Right cardiac atrium (tissue), 5 donors: Measurements from ENCODE around the gene ZNHIT2. TPM values are rescaled to one million over a fixed set of nuclear protein-coding genes. Genes with fewer than 3 reads are reported as not detected.

Experiments used
- ATAC-seq, 2 donors: fragments of 200-7000 bp; cut with Tn5 transposase; one replicate each; pipeline versions ENCODE4 v1.8.0 to v1.9.1; 2020; ENCODE audit warnings: moderate library complexity in 2 of 2, mild to moderate bottlenecking in 1 of 2
- DNase-seq, 3 donors: peaks; one replicate each; pipeline ENCODE4 v3.0.0-alpha.2; 2020
- H3K27ac ChIP-seq: one replicate; pipeline ENCODE4 v1.5.1; 2013; ENCODE audit warnings: mild to moderate bottlenecking, low read length, control low read depth, moderate library complexity
- H3K27me3 ChIP-seq: one replicate; pipeline ENCODE4 v1.6.1; 2013; ENCODE audit not compliant: control insufficient read depth, insufficient read depth
- H3K4me1 ChIP-seq: one replicate; pipeline ENCODE4 v1.6.1; 2013; ENCODE audit warnings: low read length; ENCODE audit not compliant: control insufficient read depth, insufficient read depth
- H3K4me3 ChIP-seq: one replicate; pipeline ENCODE4 v1.5.1; 2013; ENCODE audit warnings: low read length, control low read depth
- H3K9me3 ChIP-seq: one replicate; pipeline ENCODE4 v1.6.1; 2013; ENCODE audit warnings: low read length; ENCODE audit not compliant: control insufficient read depth
- WGBS: extraction: QIAGEN DNeasy Blood & Tissue Kit; methylation state at CpG from one replicate; pipeline ENCODE4 v1.1.7; 2013; 5-methylcytosine and 5-hydroxymethylcytosine counted together
- intact Hi-C, 4 donors: fragments of 100-400 bp; cut with DNase I; formaldehyde crosslinking; loops; one replicate each; pipeline versions ENCODE4 v1.11.0 to v1.14.0; 2022 to 2023
- microRNA-seq, 2 donors: library from miRNA; unstranded; fragments of <30 nt; microRNA quantifications; one replicate each; pipeline ENCODE4 v1.2.0, GENCODE V29; 2020 to 2021
- polyA plus RNA-seq: library from polyadenylated mRNA; stranded (reverse); fragments of 200-250 nt; gene quantifications from one replicate; pipeline ENCODE4 v1.2.3, GENCODE V29; 2013
- total RNA-seq, 4 donors: library from RNA; stranded (reverse); fragmentation: NEBNext Ultra II Directional; extraction: Animal tissue kit (Norgen Biotek cat#: 25700); gene quantifications; one replicate each; pipeline ENCODE4 v1.2.1, GENCODE V29; 2021
- donor health status: healthy with polysubstance abuse.
- donor health status: DM: no; HTN: yes; CAD: no.
- donor health status: DM: no; HTN: no; CAD: no.
- donor health status: DM: no; HTN: yes; CAD: no; lungs with severe emphysema.
- donor health status: DM: yes; HTN: yes; CAD: no.

The ZNHIT2 gene
- total and polyA plus RNA-seq, 5 donors, result 6.4 to 11.6 (median 7.9) TPM

GRCh38 chr11:65067446-65067845 lies 50.1 kb downstream of the ZNHIT2 start:
- intact Hi-C loops, result no loop called here
- H3K9me3 ChIP-seq, result no peaks in the 10 kb centered on the region
- H3K27me3 ChIP-seq, result no peaks in the 10 kb centered on the region
- H3K27ac ChIP-seq, result no peak overlapping the region
- 80% methylated on average over 10 of the region's 10 CpGs for WGBS
- DNase-seq (peak in 1 of 3 donors; percentile 16), ATAC-seq (no peak)
- H3K4me3 ChIP-seq, result no peak overlapping the region
- no peaks in the 10 kb centered on the region for H3K4me1 ChIP-seq

- H3K4me3 ChIP-seq, result no peak overlapping the region
- DNase-seq, result peak in 1 of 3 donors; percentile 2
- H3K4me1 ChIP-seq, result no peaks in the 10 kb centered on the region
- ATAC-seq, result no peak
- H3K27me3 ChIP-seq, result no peaks in the 10 kb centered on the region
- WGBS, result 70% methylated on average over 4 of the region's 4 CpGs
- no peak overlapping the region for H3K27ac ChIP-seq
- intact Hi-C loops, result no loop called here
- H3K9me3 ChIP-seq, result no peaks in the 10 kb centered on the region
Measured at GRCh38 chr11:65066805-65067291, 50.7 kb downstream of the ZNHIT2 start.

Small RNAs within 50 kb of the gene (microRNA-seq; reads per million reads assigned to microRNA genes)
- gene MIR6751, result 0 reads per million in 2 donors

Other genes with a start within 250 kb of the ZNHIT2 start
- gene EHD1, start 239.1 kb downstream of the ZNHIT2 start, total RNA-seq, result 10 to 100 TPM; 23.4 to 35.3 (median 31.4) TPM
- 20.8 TPM for gene EHD1, start 239.1 kb downstream of the ZNHIT2 start, polyA plus RNA-seq
- gene ATG2A, start 200.5 kb downstream of the ZNHIT2 start, total RNA-seq, result 10 to 100 TPM; 13.3 to 17.9 (median 15.3) TPM
- 13.6 TPM for gene ATG2A, start 200.5 kb downstream of the ZNHIT2 start, polyA plus RNA-seq
- gene PPP2R5B, start 193.0 kb downstream of the ZNHIT2 start, total RNA-seq, result 10 to 100 TPM; 21.7 to 28.0 (median 24.6) TPM
- gene PPP2R5B, start 193.0 kb downstream of the ZNHIT2 start, polyA plus RNA-seq, result 28.9 TPM
- gene GPHA2, start 181.8 kb downstream of the ZNHIT2 start, total RNA-seq, result not detected
- not detected for gene GPHA2, start 181.8 kb downstream of the ZNHIT2 start, polyA plus RNA-seq
- not detected for gene MAJIN, start 145.6 kb downstream of the ZNHIT2 start, total RNA-seq
- not detected for gene MAJIN, start 145.6 kb downstream of the ZNHIT2 start, polyA plus RNA-seq
- gene BATF2, start 120.7 kb downstream of the ZNHIT2 start, total RNA-seq, result 1 to 10 TPM; 1.4 to 3.5 (median 1.7) TPM
- 1.3 TPM for gene BATF2, start 120.7 kb downstream of the ZNHIT2 start, polyA plus RNA-seq
- 100 to 1,000 TPM; 117 to 144 (median 130) TPM for gene ARL2, start 103.5 kb downstream of the ZNHIT2 start, total RNA-seq
- gene ARL2, start 103.5 kb downstream of the ZNHIT2 start, polyA plus RNA-seq, result 179 TPM
- 10 to 100 TPM; 14.3 to 25.2 (median 19.9) TPM for gene SNX15, start 90.3 kb downstream of the ZNHIT2 start, total RNA-seq
- gene SNX15, start 90.3 kb downstream of the ZNHIT2 start, polyA plus RNA-seq, result 16.7 TPM
- gene SAC3D1, start 76.5 kb downstream of the ZNHIT2 start, total RNA-seq, result 1 to 10 TPM; 4.2 to 7.7 (median 6.4) TPM
- 6.4 TPM for gene SAC3D1, start 76.5 kb downstream of the ZNHIT2 start, polyA plus RNA-seq
- 1 to 10 TPM; 8.1 to 9.8 (median 8.8) TPM for gene NAALADL1, start 59.1 kb downstream of the ZNHIT2 start, total RNA-seq
- 7.1 TPM for gene NAALADL1, start 59.1 kb downstream of the ZNHIT2 start, polyA plus RNA-seq
- 1 to 10 TPM in 2 of 4 donors, under 1 TPM in 2; 0.22 to 1.6 (median 1.3) TPM for gene CDCA5, start 33.7 kb downstream of the ZNHIT2 start, total RNA-seq
- 0.50 TPM for gene CDCA5, start 33.7 kb downstream of the ZNHIT2 start, polyA plus RNA-seq
- 10 to 100 TPM; 25.6 to 27.3 (median 26.3) TPM for gene ZFPL1, start 33.5 kb downstream of the ZNHIT2 start, total RNA-seq
- 32.6 TPM for gene ZFPL1, start 33.5 kb downstream of the ZNHIT2 start, polyA plus RNA-seq
- gene VPS51, start 21.5 kb downstream of the ZNHIT2 start, total RNA-seq, result 10 to 100 TPM; 68.0 to 80.9 (median 79.1) TPM
- gene VPS51, start 21.5 kb downstream of the ZNHIT2 start, polyA plus RNA-seq, result 67.1 TPM
- 10 to 100 TPM; 45.7 to 91.5 (median 52.3) TPM for gene TM7SF2, start 5.8 kb downstream of the ZNHIT2 start, total RNA-seq
- 63.5 TPM for gene TM7SF2, start 5.8 kb downstream of the ZNHIT2 start, polyA plus RNA-seq
- 100 to 1,000 TPM; 658 to 797 (median 721) TPM for gene FAU, start 4.4 kb upstream of the ZNHIT2 start, total RNA-seq
- gene FAU, start 4.4 kb upstream of the ZNHIT2 start, polyA plus RNA-seq, result 686 TPM
- gene MRPL49, start 4.6 kb upstream of the ZNHIT2 start, total RNA-seq, result 10 to 100 TPM; 31.1 to 37.7 (median 34.1) TPM
- gene MRPL49, start 4.6 kb upstream of the ZNHIT2 start, polyA plus RNA-seq, result 24.8 TPM
- gene SYVN1, start 16.8 kb upstream of the ZNHIT2 start, total RNA-seq, result 10 to 100 TPM; 28.5 to 40.7 (median 32.8) TPM
- gene SYVN1, start 16.8 kb upstream of the ZNHIT2 start, polyA plus RNA-seq, result 17.4 TPM
- gene SPDYC, start 52.5 kb upstream of the ZNHIT2 start, total RNA-seq, result not detected
- not detected for gene SPDYC, start 52.5 kb upstream of the ZNHIT2 start, polyA plus RNA-seq
- gene CAPN1, start 64.2 kb upstream of the ZNHIT2 start, total RNA-seq, result 100 to 1,000 TPM in 2 of 4 donors, 10 to 100 TPM in 2; 95.7 to 102 (median 98.8) TPM
- 74.4 TPM for gene CAPN1, start 64.2 kb upstream of the ZNHIT2 start, polyA plus RNA-seq
- 10 to 100 TPM in 1 of 4 donors, 1 to 10 TPM in 3; 5.8 to 13.1 (median 7.5) TPM for gene POLA2, start 144.3 kb upstream of the ZNHIT2 start, total RNA-seq
- gene POLA2, start 144.3 kb upstream of the ZNHIT2 start, polyA plus RNA-seq, result 5.7 TPM
- gene CDC42EP2, start 197.2 kb upstream of the ZNHIT2 start, total RNA-seq, result 10 to 100 TPM in 2 of 4 donors, 1 to 10 TPM in 2; 9.1 to 21.2 (median 10.7) TPM
- 12.2 TPM for gene CDC42EP2, start 197.2 kb upstream of the ZNHIT2 start, polyA plus RNA-seq
- gene DPF2, start 216.2 kb upstream of the ZNHIT2 start, total RNA-seq, result 10 to 100 TPM; 51.9 to 61.6 (median 59.7) TPM
- gene DPF2, start 216.2 kb upstream of the ZNHIT2 start, polyA plus RNA-seq, result 33.2 TPM
- gene TIGD3, start 237.1 kb upstream of the ZNHIT2 start, total RNA-seq, result under 1 TPM in 3 of 4 donors, not detected in 1; 0.14 to 0.23 (median 0.15) TPM
- gene TIGD3, start 237.1 kb upstream of the ZNHIT2 start, polyA plus RNA-seq, result 0.20 TPM